HG03103 (cell line): ENCODE results near the gene C16orf86.

ENCODE experiments used
- ATAC-seq: cut with Tn5 transposase; IDR thresholded peaks from one replicate; pipeline ENCODE4 v1.9.1; 2021; ENCODE audit warnings: low read depth; ENCODE audit not compliant: unreplicated experiment

Gene C16orf86

DNA sequence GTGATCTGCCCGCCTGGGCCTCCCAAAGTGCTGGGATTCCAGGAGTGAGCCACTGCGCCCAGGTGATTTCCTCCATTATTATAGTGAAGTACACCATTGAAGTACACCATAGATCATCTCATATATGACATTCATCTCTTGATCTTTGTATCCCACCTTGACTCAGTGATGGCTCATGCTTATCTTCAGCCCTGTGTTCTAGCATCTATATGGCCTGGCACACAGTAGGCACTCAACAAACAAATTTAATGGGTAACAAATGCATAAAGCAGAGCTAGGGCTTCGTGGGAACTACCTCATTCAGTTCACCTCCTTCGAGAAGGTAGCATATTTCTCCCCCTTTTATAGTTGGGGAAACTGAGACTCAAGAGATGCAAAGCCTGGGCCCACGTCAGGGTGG, 1.0 kb upstream of the C16orf86 start:
- no peak for ATAC-seq

DNA sequence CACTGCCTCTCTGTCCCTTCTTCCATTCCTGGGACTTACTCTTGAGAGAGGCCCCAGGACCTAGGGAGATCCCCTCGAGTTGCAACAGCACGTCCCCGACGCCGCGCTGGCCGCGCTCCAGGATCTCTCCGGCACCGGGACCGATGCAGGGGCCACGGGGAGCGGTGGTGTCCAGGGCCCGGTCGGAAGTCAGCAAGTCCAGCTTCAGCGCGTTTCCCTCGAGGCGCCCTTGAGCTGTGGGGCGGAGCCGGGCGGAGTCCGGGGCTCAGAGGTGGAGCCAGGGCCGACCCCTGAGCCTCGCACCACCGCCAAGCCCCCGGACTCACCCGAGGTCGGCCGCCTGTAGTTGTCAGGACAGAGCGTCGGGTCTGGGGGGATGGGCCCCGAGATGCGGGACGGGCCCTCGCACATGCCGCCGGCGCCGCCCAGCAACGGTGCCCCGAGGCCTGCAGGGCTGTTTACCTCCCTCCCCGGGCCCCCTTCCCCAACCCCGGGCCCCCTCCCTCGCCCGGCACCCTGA, 522 bp upstream of the C16orf86 start:
- no peak for ATAC-seq

DNA sequence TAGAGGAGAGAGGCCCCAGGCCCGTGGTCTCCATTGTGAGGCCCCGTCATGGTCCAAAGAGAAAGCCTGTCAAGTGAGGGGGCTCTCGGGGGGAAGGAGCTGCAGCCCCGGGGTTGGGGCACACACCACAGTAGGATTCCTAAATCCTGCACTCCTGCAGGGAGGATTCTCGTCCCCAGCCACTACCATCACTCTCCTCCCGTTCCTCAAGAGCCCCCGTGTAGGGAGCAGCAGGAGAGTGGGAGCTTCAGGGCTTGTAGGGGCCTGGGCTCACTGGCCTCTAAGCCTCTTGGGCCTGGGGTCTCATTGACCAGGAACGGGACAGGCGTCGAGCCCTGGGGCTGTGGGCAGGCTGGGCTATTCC, 821 bp downstream of the C16orf86 start:
- no peak for ATAC-seq

DNA sequence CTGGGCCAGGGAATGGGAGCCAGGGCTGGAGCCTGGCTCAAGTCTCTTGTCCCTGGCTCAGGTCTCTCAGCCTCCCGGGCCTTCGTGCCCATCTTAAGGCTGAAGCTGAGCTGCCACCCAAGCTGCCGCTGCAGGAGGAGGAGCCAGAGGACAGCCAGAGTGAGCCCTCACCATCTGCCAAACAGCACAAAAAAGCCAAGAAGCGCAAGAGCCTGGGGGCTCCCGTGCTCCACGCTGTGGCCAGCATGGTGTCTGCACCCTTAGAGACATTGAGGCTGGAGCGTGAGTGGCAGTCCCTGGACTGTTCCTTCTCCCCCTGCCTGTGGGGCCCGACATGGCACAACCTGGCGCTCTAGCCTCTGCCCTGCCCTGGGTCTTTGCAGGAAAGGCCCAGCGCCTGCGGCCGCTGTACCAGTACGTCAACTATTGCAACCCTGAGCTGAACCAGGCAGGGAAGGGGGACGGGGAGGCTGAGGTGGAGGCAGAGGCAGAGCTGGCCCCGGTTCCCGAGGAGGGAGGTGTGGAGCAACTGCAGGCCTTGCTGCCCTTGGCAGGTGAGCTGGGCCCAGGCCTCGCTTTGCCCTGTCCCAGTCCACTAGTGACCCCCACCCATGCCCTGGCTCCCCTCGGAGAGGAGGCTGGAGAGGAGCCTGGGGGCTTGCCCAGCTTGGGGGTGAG, 1.3 kb downstream of the C16orf86 start:
- peak; percentile 71 for ATAC-seq

DNA sequence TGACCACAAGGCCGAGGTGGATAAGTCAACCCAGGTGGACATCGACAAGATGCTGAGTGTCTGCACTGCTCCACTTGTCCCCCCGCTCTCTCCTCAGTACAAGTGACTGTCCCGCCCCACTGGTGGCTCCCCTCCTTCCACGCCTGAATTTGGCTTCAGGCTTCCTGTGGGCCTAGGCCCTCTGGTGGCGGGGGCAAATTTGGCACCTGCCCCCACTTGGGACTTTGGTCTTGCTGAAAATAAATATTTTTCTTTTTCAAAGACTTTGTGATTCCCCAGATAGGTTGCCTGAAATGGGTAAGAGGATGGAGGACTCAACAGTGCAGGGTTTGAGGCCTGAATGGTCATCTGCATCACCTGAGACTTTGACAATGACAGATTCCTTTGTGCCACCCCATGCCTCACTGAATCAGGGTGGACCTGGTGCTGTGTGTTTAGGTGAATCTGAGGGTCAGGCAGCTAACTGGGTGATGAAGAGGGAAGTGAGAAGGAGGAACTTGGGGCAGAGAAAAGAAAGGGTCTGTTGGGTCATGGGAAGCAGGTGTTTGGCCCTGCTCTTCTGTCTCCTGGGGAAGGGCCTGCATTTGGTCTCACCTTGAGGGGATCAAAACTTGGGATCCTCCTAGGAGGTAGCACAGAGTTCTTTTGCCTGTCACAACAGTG, 2.0 kb downstream of the C16orf86 start:
- no peak for ATAC-seq

DNA sequence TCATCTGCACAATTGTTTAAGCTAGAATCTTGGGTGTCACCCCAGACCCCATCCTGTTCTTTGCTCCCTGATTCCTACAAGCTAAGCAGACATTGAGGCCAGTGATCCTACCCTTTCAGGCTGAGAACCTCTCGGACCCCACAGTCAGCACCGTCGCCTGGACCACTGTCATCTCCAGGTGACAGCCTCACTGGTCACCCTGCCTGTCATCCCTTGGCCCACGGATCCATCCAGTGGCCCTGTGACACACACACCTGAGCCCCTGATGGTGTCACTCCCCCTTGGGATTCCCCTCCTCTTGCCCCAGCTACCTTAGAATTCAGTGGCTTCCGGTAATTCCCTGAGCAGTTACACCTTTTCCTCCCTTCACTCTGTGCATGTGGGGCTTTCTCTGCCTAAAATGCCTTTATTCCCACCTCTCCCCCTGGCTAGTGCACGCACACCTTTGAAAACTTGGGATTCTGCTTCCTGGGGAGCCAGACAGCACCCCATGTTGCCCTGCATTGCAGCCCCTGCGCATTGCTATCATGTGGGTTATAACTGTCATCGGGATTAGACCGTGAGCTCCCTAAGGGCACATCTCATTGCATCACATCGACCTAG, 3.0 kb downstream of the C16orf86 start:
- no peak for ATAC-seq

DNA sequence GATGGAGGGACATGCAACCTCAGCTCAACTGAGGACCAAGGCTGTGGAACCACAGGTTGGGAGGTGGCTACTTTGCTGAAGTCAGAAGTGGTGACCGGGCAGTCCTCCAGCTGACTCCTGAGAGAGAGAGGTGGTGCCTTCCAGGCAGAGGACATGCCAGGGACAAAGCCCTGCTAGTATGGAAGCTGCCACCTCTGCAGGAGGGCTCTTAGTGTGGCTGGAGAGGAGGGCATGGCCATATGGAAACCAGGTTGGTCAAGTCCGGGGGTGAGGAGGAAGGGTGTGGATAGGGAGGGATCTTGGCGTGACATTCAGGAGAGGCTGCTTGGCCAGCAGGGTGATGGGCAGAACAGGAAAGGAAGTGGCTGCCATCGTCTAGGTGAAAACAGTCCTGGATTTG, 5.7 kb downstream of the C16orf86 start:
- no peak for ATAC-seq

DNA sequence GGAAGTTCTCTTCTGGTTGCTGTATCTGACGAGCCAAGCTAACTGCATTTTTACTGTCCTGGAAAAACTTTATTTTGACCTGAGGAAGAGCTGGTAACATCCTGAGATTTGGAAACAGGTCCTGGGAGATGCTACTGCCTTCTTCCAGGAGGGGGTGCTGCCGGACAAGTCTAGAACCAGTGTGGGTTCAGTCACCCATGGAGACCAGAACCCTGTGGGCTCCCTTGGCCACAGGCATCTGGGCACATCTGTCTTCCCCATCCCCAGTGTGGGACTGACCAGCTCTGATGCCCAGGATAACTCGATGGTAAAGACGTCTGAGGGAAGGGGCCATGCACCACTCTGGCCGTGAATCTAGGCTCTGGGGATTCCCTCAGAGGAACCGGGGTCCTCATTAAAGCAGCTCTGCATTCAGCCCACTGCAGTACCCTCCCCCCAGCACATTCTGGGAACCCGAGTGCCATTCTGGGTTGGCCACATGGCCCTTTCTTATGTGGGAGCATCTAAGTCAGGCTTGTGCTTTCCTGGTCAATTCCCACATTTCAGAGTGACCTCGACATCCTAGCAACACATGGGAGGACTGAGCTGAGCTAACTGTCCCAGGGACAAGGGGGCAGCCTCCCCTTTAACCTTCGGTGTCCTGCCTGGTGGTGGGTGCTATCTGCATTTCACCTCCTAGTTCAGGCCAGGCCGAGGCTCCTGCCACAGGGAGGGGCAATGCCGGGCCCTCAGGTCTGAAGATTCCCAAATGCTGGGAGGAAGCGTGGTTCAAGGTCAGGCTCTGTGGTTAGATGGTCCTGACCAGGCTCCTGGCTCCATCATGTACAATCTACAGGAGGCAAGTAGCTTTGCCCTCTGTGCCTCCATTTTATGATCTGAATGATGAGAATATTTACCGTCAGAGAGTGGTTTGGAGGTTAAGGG, 6.4 kb downstream of the C16orf86 start:
- no peak for ATAC-seq

DNA sequence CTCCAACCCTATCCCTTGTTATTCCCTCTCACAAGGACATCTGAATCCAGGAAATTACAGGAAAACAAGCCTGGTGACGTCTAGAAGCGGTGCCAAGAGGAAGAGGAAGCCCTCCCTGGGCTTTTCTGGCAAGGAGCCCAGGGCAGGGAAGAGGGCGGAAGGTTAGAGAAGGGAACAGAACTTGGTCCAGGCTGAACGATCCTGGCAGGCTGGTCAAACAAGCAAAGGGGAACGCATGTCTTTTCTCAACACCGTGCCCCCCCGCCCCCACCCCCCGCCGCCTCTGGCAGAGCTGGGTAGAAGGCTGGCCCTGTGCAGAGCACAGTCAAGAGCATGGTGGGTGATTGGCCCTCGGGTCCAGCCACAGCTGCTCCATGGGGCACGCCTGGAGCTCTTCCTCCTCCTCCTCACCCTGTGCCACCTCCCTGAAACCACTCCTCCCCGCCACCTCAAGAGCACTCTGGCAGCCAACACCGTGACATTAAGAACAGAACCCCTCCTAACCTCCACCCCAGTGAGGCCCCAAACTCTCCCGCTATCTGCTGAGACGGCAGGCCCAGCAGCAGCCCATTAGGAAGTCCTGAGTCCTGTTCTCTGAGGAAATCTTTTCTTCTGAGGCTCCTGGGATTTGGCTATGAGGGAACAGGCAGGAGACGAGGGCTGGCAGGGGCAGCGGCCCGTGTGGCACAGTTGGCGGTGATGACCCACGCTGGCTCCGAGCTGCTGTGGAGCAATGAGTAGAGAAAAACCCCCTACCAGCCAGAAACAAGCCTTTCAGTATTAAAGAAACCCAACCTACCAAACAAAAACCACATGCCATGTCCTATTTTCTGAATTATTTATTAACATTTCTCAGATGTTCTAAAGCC, 7.3 kb downstream of the C16orf86 start:
- no peak for ATAC-seq

DNA sequence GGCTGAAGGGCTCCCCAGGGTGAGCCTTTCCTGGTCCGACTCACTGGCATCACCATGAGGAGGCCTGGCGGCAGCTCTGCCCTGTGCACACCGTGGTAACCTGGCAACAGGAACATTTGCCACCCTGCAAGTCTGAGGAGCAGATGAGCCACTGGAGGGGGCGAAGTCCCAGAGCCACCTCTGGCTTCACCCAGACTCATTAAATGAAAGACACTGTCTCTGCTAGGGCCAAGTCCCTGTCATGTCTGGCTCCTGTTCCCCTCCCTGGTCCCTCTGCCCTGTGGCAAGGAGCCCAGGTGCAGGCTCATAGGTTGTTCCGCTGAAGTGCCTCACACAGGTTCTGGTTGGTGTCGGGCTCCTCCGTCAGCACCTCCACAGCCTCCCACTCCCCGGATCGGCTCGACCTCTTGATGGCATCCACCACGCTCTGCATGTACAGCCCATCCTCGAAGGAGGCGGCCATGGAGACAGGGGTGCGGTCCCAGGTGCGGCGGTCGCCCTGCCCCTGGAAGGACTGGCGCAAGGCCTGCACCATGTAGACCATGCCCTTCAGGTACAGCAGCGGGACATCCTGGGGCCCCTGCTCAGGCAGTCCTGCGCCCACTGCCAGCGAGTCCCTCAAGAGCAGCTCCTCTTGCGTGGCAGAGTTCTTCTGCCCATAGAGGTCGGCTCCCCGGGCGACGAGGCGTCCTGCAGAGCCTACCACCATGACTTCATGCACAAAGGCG, 8.4 kb downstream of the C16orf86 start:
- no peak for ATAC-seq

DNA sequence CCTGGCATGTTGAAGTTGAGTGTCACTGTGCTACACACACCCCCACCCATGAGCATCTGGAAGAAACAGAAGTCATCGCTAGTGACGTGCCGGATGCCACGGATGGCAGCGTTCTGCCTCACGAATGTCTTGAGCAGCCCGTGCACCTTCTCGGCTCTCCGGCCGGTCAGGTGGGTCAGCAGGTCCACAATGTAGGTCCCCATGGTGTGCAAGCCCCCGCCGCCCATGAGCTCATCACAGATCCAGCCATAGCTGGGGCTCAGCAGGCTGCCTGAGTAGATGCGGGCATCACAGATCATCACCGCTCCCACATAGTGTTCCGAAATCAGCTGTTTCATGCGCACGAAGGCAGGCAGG, 8.9 kb downstream of the C16orf86 start:
- ATAC-seq: no peak

DNA sequence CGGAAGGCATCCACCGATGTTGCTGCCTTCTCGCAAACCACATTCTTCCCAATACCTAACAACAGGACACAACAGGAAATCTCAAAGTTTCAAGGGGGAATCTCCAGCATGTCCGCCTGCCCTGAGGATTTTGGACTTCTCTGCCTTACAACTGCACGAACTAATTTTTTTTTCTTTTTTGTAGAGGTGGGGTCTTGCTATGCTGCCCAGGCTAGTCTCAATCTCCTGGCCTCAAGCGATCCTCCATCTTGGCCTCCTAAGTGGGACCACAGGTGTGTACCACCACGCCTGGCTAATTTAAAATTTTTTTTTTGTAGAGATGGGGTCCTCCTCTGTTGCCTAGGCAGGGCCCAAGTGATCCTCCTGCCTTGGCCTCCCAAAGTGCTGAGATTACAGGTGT, 9.4 kb downstream of the C16orf86 start:
- ATAC-seq: no peak

DNA sequence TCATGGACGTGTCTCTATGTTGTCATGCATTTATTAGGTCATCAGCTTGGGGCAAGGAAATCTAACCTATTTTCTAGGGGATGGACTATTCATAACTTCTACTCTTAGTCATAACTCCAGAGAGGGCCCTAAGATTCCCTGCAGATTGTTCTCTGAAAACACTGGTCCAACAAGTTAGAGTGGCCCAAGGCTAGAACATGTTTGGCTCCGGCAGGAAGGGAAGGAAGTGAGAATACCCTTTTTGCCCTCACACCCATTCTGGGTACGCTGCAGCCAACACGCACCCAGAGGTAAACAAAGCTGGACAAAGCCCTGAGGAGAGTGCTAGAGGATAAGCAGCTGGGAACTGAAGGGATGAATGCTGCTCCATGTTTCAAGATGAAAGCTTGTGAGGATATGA, 9.9 kb downstream of the C16orf86 start:
- ATAC-seq: no peak

DNA sequence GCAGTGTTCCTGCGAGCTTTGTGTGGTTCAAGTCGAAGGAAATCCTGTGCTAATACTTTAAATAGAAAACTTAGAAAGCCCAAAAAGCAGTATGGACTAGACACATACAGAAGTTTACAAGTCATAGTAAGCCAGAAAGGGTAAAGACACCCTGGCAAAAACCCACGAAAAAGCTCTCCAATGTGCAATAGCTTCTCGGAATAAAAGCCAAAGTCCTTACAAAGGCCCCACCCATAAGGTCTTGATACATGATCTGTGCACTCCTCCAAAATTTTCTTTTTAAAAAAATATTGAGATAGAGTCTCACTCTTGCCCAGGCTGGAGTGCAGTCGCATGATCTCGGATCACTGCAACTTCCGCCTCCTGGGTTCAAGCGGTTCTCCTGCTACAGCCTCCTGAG, 10.3 kb downstream of the C16orf86 start:
- ATAC-seq: no peak

DNA sequence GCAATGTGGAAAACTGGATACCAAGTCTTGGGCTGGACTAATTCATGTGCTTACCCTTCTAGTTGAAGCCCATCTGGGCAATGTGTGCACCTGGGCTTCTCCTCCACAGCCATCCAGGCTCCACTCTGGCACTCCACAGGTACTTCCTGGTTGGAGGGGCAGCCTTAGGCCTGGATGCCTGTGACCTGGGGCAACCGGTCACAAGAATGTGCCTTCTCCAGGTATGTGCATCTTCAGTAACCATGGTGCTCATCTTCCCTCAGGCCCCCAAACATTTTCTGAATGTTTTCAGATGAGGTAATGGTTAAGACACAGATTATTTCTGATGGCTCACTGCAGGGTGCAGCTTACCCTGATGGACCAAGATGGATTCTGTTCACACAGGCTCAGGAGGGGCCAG, 11.1 kb downstream of the C16orf86 start:
- ATAC-seq: no peak

DNA sequence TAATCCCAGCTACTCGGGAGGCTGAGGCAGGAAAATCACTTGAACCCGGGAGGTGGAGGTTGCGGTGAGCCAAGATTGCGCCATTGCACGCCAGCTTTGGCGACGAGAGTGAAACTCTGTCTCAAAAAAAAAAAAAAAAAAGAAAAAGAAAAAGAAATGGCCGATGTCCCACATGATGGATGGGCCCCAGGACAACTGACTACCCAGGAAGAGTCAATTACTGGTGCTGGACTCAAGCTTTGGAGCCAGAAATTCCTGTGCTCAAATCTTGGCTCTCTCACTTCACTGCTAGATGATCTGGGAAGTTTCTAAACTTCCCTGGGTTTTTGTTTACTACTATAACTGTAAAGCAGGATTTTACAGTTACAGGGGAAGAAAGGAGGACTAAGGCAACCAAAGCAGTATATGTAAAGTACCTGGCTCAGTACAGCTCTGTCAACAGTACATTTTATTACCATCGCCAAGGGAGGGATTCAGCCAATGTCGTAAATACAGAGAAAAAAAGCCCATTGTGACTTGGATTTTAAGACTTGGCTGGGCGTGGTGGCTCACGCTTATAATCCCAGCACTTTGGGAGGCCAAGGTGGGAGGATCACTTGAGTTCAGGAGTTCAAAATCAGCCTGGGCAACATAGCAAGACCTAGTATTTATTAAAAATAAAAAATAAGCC, 11.9 kb downstream of the C16orf86 start:
- ATAC-seq: no peak

DNA sequence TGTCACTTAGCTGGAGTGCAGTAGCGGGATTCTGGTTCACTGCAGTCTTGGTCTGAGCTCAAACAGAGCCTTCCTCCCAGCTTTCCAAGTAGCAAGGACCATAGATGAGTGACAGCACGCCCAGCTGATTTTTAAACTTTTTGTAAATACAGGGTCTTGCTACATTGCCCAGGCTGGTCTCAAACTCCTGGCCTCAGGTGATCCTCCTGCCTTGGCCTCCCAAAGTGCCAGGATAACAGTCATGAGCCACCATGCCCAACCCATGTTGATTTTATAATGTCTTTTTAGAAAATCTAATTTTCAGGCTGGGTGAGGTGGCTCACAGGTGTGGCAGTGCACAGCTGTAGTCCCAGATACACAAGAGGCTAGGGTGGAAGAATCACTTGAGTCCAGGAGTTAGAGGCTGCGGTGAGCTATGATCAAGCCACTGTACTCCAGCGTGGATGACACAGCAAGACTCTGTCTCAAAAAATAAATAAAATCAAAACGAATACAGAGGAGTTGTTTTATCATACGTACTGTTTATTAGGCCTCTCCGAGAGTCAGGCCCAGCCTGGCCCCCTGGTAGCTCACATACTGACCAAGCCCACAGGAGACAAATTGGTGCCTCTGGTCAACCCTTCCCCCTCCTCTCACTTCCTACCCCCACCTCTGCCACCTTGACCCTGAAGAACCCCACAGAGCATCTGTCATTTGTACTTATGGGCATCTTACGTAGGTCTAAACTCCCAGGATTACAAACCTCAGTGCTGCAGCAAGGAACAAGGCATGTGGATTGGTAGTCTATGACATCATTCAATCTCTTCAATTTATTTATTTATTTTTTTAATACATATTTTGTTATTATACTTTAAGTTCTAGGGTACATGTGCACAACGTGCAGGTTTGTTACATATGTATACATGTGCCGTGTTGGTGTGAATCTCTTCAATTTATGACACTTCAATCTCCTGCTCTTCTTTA, 13.6 kb downstream of the C16orf86 start:
- ATAC-seq: no peak

DNA sequence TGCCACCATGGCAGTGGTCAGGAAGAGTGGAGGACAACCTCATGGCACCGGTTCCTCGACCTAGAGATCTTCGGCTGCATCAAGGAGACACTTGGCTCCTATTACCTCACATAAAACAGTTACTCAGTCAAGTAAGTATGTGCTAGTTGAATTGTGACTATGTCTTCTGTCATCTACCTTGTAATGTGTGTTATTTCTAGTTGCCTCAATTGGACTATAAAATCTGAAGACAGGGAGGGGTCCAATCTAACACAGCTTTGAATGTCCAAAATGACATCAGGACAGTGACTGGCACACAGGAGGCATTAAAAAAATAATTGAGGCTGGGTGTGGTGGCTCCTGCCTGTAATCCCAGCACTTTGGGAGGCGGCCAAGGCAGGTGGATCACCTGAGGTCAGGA, 17.2 kb downstream of the C16orf86 start:
- ATAC-seq: no peak
